Ishikawa (cell line): ENCODE results near the gene C13orf42.

Source experiments
- CEBPB ChIP-seq: IDR thresholded peaks from 2 replicates; pipeline ENCODE4 v1.6.1; 2012
- CREB1 ChIP-seq: IDR thresholded peaks from 2 replicates; pipeline ENCODE4 v1.6.1; 2012; ENCODE audit warnings: low read depth
- EGR1 ChIP-seq: IDR thresholded peaks from 2 replicates; pipeline ENCODE4 v1.6.1; 2012
- EP300 ChIP-seq: IDR thresholded peaks from 2 replicates; pipeline ENCODE4 v1.6.1; 2012; ENCODE audit warnings: borderline replicate concordance
- FOXM1 ChIP-seq: IDR thresholded peaks from 2 replicates; pipeline ENCODE4 v1.6.1; 2012; ENCODE audit warnings: low read depth, borderline replicate concordance
- MAX ChIP-seq: IDR thresholded peaks from 2 replicates; pipeline ENCODE4 v1.6.1; 2012
- NFIC ChIP-seq: IDR thresholded peaks from 2 replicates; pipeline ENCODE4 v1.6.1; 2012
- RAD21 ChIP-seq: IDR thresholded peaks from 2 replicates; pipeline ENCODE4 v1.6.1; 2012; ENCODE audit warnings: low read depth
- REST ChIP-seq: IDR thresholded peaks from 2 replicates; pipeline ENCODE4 v1.6.1; 2012; ENCODE audit warnings: low read depth, mild to moderate bottlenecking
- TAF1 ChIP-seq: IDR thresholded peaks from 2 replicates; pipeline ENCODE4 v1.6.1; 2012; ENCODE audit warnings: low read depth, mild to moderate bottlenecking
- TCF12 ChIP-seq: IDR thresholded peaks from 2 replicates; pipeline ENCODE4 v1.6.1; 2012; ENCODE audit warnings: low read depth
- TEAD4 ChIP-seq: IDR thresholded peaks from 2 replicates; pipeline ENCODE4 v1.6.1; 2012
- USF1 ChIP-seq: IDR thresholded peaks from 2 replicates; pipeline ENCODE4 v1.6.1; 2012
- YY1 ChIP-seq: IDR thresholded peaks from 2 replicates; pipeline ENCODE4 v1.6.1; 2012; ENCODE audit warnings: low read depth
- ZBTB7A ChIP-seq: IDR thresholded peaks from 2 replicates; pipeline ENCODE4 v1.6.1; 2012; ENCODE audit warnings: low read depth

C13orf42 gene

GRCh38 chr13:51137250-51137649 lies 26.2 kb upstream of the C13orf42 start:
- TF ChIP-seq CREB1 (no peak), TEAD4 (no peak), YY1 (no peak), ZBTB7A (no peak), TAF1 (no peak)

- no peak for TF ChIP-seq TAF1
- TF ChIP-seq REST = peak; percentile 77
These were observed 25.4 kb upstream of the C13orf42 start for GRCh38 chr13:51136276-51136980.

GRCh38 chr13:51134763-51135365 lies 23.8 kb upstream of the C13orf42 start:
- TF ChIP-seq CEBPB (no peak), TCF12 (no peak), ZBTB7A (no peak), NFIC (no peak), EGR1 (no peak), REST (no peak), FOXM1 (no peak), EP300 (no peak), USF1 (no peak), TAF1 (no peak), MAX (no peak), RAD21 (no peak), TEAD4 (no peak), YY1 (no peak), CREB1 (no peak)

- TF ChIP-seq CREB1 (no peak), TAF1 (no peak), NFIC (no peak), FOXM1 (no peak), RAD21 (no peak), MAX (no peak), EGR1 (no peak), YY1 (no peak), CEBPB (no peak), TCF12 (no peak), TEAD4 (no peak), REST (no peak)
These were observed 19.3 kb upstream of the C13orf42 start for GRCh38 chr13:51130348-51130747.

- TF ChIP-seq YY1 (peak; percentile 73), FOXM1 (no peak), ZBTB7A (no peak), REST (no peak), NFIC (no peak), TAF1 (no peak), EP300 (no peak), TCF12 (no peak), RAD21 (peak; percentile 96), CREB1 (no peak), USF1 (no peak), MAX (no peak)
These were observed 14.6 kb upstream of the C13orf42 start for GRCh38 chr13:51125495-51126226.
